Left lobe of liver (tissue), 2 donors: ENCODE data around the gene CLIC1. TPM values are rescaled to one million over a fixed set of nuclear protein-coding genes. Genes with fewer than 3 reads are reported as not detected.

Experiments used
- ATAC-seq: fragments of 200-7000 bp; cut with Tn5 transposase; one replicate; pipeline ENCODE4 v1.9.1; 2020; ENCODE audit warnings: mild to moderate bottlenecking, moderate library complexity
- DNase-seq: peaks from one replicate; pipeline ENCODE4 v3.0.0-alpha.2; 2020; ENCODE audit warnings: low spot score
- total RNA-seq: library from RNA; stranded (reverse); gene quantifications from one replicate; pipeline ENCODE4 v1.2.1, GENCODE V29; 2021
- donor health status: DM: no; HTN: no; CAD: no; lungs with moderate emphysema.
- donor health status: DM: no; HTN: yes; CAD: no.

The CLIC1 gene
- 37.7 TPM for total RNA-seq

GRCh38 chr6:31736021-31736767, at the start of gene CLIC1:
Gene CLIC1, minus strand, starts transcription at chr6:31736530. Its CDS starts 230 bp downstream, at chr6:31736300.
- ATAC-seq (peak; percentile 57), DNase-seq (peak; percentile 81)

- DNase-seq, result no peak
- no peak for ATAC-seq
Measured at GRCh38 chr6:31785475-31785874, 49.1 kb upstream of the CLIC1 start.

GRCh38 chr6:31784098-31784925, 48.0 kb upstream of the CLIC1 start:
- ATAC-seq (no peak), DNase-seq (no peak)

GRCh38 chr6:31782126-31782855, 46.0 kb upstream of the CLIC1 start:
- ATAC-seq (no peak), DNase-seq (no peak)

- no peak for DNase-seq
Measured at GRCh38 chr6:31781244-31782125, 45.2 kb upstream of the CLIC1 start.

GRCh38 chr6:31780507-31781243, 44.3 kb upstream of the CLIC1 start:
- no peak for DNase-seq
- no peak for ATAC-seq

More at GRCh38 chr6:31781244-31782125, 45.2 kb upstream of the CLIC1 start:
- ATAC-seq, result no peak

GRCh38 chr6:31779908-31780307, 43.6 kb upstream of the CLIC1 start:
- no peak for DNase-seq
- no peak for ATAC-seq

GRCh38 chr6:31778999-31779885, 42.9 kb upstream of the CLIC1 start:
- DNase-seq (no peak), ATAC-seq (peak; percentile 40)

GRCh38 chr6:31778193-31778592, 41.9 kb upstream of the CLIC1 start:
- DNase-seq (no peak), ATAC-seq (no peak)

- DNase-seq (no peak), ATAC-seq (no peak)
Measured at GRCh38 chr6:31777667-31778050, 41.3 kb upstream of the CLIC1 start.

- peak; percentile 93 for DNase-seq
- ATAC-seq, result peak; percentile 77
Measured at GRCh38 chr6:31776989-31777666, 40.8 kb upstream of the CLIC1 start, which contains the start of gene VWA7. Gene VWA7, minus strand, starts transcription at chr6:31777328. Its CDS starts 549 bp downstream, at chr6:31776779.

- no peak for ATAC-seq
- no peak for DNase-seq
Measured at GRCh38 chr6:31776485-31776988, 40.2 kb upstream of the CLIC1 start.

- DNase-seq, result peak; percentile 76
Measured at GRCh38 chr6:31775633-31776484, 39.5 kb upstream of the CLIC1 start.

GRCh38 chr6:31775184-31775583, 38.9 kb upstream of the CLIC1 start:
- ATAC-seq (peak; percentile 25), DNase-seq (no peak)

More at GRCh38 chr6:31775633-31776484, 39.5 kb upstream of the CLIC1 start:
- ATAC-seq, result peak; percentile 19

- no peak for ATAC-seq
- no peak for DNase-seq
Measured at GRCh38 chr6:31771992-31772358, 35.6 kb upstream of the CLIC1 start.

GRCh38 chr6:31770860-31771259, 34.5 kb upstream of the CLIC1 start:
- ATAC-seq, result no peak
- no peak for DNase-seq
